Mesendoderm (in vitro differentiated cells): Measurements from ENCODE around the gene CST11.

Experiments
- DNase-seq: peaks from one replicate; pipeline ENCODE4 v3.0.0; 2013
- H2AK5ac ChIP-seq: 2 replicates; pipeline ENCODE4 v1.6.1; 2013; ENCODE audit warnings: low read length, inconsistent platforms
- H2BK120ac ChIP-seq: 2 replicates; pipeline ENCODE4 v1.6.1; 2013; ENCODE audit warnings: low read depth, mild to moderate bottlenecking, low read length, moderate library complexity, mixed read lengths
- H2BK15ac ChIP-seq: replicated peaks from 2 replicates; pipeline ENCODE4 v1.6.1; 2013; ENCODE audit warnings: low read depth, mild to moderate bottlenecking, moderate library complexity
- H2BK5ac ChIP-seq: 2 replicates; pipeline ENCODE4 v1.6.1; 2013; ENCODE audit warnings: low read length, inconsistent platforms
- H3K18ac ChIP-seq: 2 replicates; pipeline ENCODE4 v1.6.1; 2013; ENCODE audit warnings: mild to moderate bottlenecking, low read length, mixed read lengths
- H3K23ac ChIP-seq: one replicate; pipeline ENCODE4 v1.6.1; 2013; ENCODE audit warnings: low read length
- H3K27ac ChIP-seq: 2 replicates; pipeline ENCODE4 v1.5.1; 2013; ENCODE audit warnings: low read depth, mild to moderate bottlenecking, inconsistent platforms, low read length, moderate library complexity
- H3K27me3 ChIP-seq: 2 replicates; pipeline ENCODE4 v1.6.1; 2013; ENCODE audit warnings: low read length, control low read depth, mild to moderate bottlenecking, inconsistent platforms; ENCODE audit not compliant: insufficient read depth, poor library complexity
- H3K36me3 ChIP-seq: 2 replicates; pipeline ENCODE4 v1.6.1; 2013; ENCODE audit warnings: low read length, inconsistent platforms; ENCODE audit not compliant: control insufficient read depth, insufficient read depth
- H3K4ac ChIP-seq: one replicate; pipeline ENCODE4 v1.6.1; 2013; ENCODE audit warnings: low read depth, mild to moderate bottlenecking, low read length, moderate library complexity
- H3K4me1 ChIP-seq: 2 replicates; pipeline ENCODE4 v1.6.1; 2013; ENCODE audit warnings: low read depth, low read length, inconsistent platforms; ENCODE audit not compliant: control insufficient read depth
- H3K4me2 ChIP-seq: 2 replicates; pipeline ENCODE4 v1.6.1; 2013; ENCODE audit warnings: low read length
- H3K4me3 ChIP-seq: 2 replicates; pipeline ENCODE4 v1.5.1; 2013; ENCODE audit warnings: mild to moderate bottlenecking, low read length
- H3K56ac ChIP-seq: one replicate; pipeline ENCODE4 v1.6.1; 2013; ENCODE audit warnings: low read length
- H3K79me1 ChIP-seq: 2 replicates; pipeline ENCODE4 v1.6.1; 2013; ENCODE audit warnings: low read length, inconsistent platforms
- H3K79me2 ChIP-seq: 2 replicates; pipeline ENCODE4 v1.6.1; 2013; ENCODE audit warnings: mild to moderate bottlenecking, low read length; ENCODE audit not compliant: control insufficient read depth, insufficient read depth
- H3K9ac ChIP-seq: 2 replicates; pipeline ENCODE4 v1.6.1; 2013; ENCODE audit warnings: low read length, inconsistent platforms
- H4K5ac ChIP-seq: one replicate; pipeline ENCODE4 v1.6.1; 2013; ENCODE audit warnings: low read length
- H4K8ac ChIP-seq: one replicate; pipeline ENCODE4 v1.6.1; 2013; ENCODE audit warnings: low read depth, mild to moderate bottlenecking, control low read depth, low read length, moderate library complexity
- WGBS: extraction: QIAGEN DNeasy Blood & Tissue Kit; methylation state at CpG from one replicate; pipeline ENCODE4 v1.1.7; 2013; ENCODE audit warnings: low lambda C conversion rate, missing lambda C conversion rate; ENCODE audit not compliant: insufficient coverage; ENCODE audit errors: extremely low coverage; 5-methylcytosine and 5-hydroxymethylcytosine counted together

The CST11 gene

DNA sequence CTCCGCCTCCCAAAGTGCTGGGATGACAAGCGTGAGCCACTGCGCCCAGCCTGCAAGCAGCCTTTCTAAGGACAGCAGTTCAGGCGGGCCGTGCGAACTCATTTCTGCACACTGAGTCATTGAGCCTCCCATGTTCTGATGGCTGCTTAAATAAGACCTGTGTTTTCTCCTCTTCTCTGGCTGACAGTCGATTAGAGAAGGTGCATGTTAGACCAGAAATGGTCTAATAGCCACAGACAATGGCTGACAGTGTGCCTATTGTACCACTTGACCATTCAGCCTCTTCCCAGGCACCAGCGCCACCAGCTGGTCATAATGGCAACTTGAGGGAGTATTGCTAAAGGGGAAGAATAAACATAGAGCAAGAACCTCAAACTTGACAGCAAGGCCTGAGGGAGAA lies 6.2 kb downstream of the CST11 start:
- Histone ChIP-seq H3K18ac (no peak overlapping the region), H4K8ac (no peak overlapping the region), H2AK5ac (no peak overlapping the region), H3K56ac (no peak overlapping the region), H3K36me3 (no peaks in the 10 kb centered on the region), H2BK120ac (no peak overlapping the region), H2BK5ac (no peak overlapping the region), H4K5ac (no peak overlapping the region), H3K4me2 (no peak overlapping the region), H3K79me2 (no peaks in the 10 kb centered on the region), H3K9ac (no peak overlapping the region), H3K27me3 (no peaks in the 10 kb centered on the region), H3K79me1 (no peaks in the 10 kb centered on the region), H2BK15ac (no peak overlapping the region), H3K4ac (no peak overlapping the region), H3K23ac (no peak overlapping the region), H3K4me3 (no peak overlapping the region), H3K27ac (no peak overlapping the region), H3K4me1 (no peaks in the 10 kb centered on the region)
- WGBS = no CpG with 5 or more reads among the region's 8 CpGs
- peak; percentile 73 for DNase-seq

DNA sequence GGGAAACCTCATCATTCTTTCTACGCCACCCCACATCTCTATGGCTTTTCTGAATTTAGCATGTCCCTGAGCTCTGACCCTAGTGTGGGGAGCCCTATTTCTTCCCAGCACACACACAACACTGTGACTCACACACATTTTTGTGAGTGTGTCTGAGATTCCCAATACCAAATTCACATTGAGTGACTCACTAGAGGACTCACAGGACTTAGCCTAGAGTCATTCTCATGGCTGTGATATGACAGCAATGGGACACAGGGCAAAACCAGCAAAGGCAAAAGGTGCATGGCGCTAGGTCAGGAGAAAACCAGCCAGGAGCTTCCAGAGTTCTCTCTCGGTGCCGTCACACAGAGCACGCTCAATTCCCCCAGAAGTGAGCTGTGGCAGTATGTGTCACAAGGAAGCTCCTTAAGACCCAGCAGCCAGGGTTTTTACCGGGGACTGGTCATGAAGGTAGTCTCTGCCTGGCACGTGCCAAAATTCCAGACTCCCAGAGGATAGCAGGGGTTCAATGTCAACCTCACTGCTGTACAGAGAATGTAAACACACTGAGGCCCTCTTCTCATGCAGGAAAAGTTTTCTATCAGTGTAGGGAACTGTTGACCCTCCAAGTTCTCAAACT lies 7.0 kb downstream of the CST11 start:
- Histone ChIP-seq H3K4me3 (no peak overlapping the region), H2BK120ac (no peak overlapping the region), H2AK5ac (no peak overlapping the region), H3K27ac (no peak overlapping the region), H2BK5ac (no peak overlapping the region), H3K36me3 (no peaks in the 10 kb centered on the region), H3K56ac (no peak overlapping the region), H3K79me2 (no peaks in the 10 kb centered on the region), H4K8ac (no peak overlapping the region), H3K4me1 (no peaks in the 10 kb centered on the region), H3K4me2 (no peak overlapping the region), H3K23ac (no peak overlapping the region), H3K27me3 (no peaks in the 10 kb centered on the region), H3K9ac (no peak overlapping the region), H3K79me1 (no peaks in the 10 kb centered on the region), H2BK15ac (no peak overlapping the region), H3K18ac (no peak overlapping the region), H4K5ac (no peak overlapping the region), H3K4ac (no peak overlapping the region)
- no CpG with 5 or more reads among the region's 7 CpGs for WGBS
- DNase-seq = peak; percentile 47

DNA sequence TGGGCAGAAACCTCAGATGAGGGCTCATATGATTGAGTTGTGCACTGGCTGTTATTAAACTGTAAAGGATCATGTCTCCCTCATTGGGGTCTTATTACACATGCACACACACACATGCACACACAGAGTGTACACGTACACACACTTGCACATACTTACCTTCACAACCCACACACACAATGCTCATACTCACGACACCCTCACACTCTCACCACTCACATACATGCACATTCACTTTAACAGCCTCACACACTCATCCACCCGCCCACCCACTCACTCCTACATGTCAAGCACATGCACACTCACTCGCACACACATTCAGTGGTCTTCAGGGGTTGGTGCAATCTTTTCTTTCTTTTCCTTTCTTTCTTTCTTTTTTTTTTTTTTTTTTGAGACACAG lies 7.8 kb downstream of the CST11 start:
- Histone ChIP-seq H3K9ac (no peak overlapping the region), H4K8ac (no peak overlapping the region), H3K23ac (no peak overlapping the region), H3K27ac (no peak overlapping the region), H3K79me2 (no peaks in the 10 kb centered on the region), H3K4me1 (no peaks in the 10 kb centered on the region), H2AK5ac (no peak overlapping the region), H3K4me3 (no peak overlapping the region), H3K18ac (no peak overlapping the region), H3K36me3 (no peaks in the 10 kb centered on the region), H4K5ac (no peak overlapping the region), H3K27me3 (no peaks in the 10 kb centered on the region), H3K4ac (no peak overlapping the region), H2BK120ac (no peak overlapping the region), H3K56ac (no peak overlapping the region), H2BK15ac (no peak overlapping the region), H3K4me2 (no peak overlapping the region), H3K79me1 (no peaks in the 10 kb centered on the region), H2BK5ac (no peak overlapping the region)
- WGBS = 100% methylated on average over 1 of the region's 4 CpGs
- no peak for DNase-seq

DNA sequence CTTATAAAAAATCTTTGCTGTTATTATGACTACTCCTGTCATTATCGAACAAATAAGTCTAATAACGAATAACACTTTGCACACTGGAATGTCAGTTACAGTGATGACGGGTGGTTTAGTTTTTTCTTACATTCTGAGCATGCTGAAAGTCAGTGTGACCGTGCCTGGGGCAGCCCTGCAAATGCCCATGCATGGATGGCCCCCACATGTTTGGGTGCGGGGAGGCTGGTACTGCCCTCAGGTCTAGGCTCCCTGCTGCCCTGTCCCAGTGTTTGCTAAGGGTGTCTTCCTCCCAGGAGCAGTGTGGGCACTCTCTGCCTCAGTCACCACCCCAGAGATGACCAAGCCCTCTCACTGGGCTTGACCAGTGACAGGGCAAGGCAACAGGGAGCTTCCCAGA lies 10.2 kb downstream of the CST11 start:
- WGBS = no CpG with 5 or more reads among the region's 5 CpGs
- no peak overlapping the region for H3K18ac ChIP-seq
- no peak for DNase-seq

DNA sequence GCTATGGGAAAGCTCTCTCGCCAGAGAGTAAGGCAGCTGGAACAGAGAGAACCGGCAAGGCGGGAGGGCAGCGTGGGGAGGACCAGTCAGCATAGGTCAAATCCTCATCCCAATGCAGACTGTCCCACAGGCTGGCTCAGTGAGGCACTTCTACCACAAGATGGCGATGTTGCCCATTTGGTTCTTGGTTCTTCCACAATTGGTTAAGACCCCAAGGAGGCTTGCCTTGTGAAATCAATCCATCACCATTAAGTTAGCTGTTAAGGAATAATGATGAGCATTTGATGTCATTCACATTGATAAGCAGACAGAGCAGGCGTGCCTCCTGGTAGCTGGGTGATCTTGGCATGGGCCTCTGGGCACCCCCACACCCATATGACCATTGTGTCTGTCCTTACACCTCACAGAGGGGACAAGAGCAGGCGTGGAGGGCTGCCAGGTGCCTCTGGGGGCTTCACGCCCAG lies 10.8 kb downstream of the CST11 start:
- WGBS = no CpG with 5 or more reads among the region's 8 CpGs
- Histone ChIP-seq H3K79me1 (no peaks in the 10 kb centered on the region), H3K4me3 (no peak overlapping the region), H3K4me1 (no peaks in the 10 kb centered on the region), H3K18ac (no peak overlapping the region), H3K56ac (no peak overlapping the region), H3K27ac (no peak overlapping the region), H3K4me2 (no peak overlapping the region), H2BK120ac (no peak overlapping the region), H3K4ac (no peak overlapping the region), H4K8ac (no peak overlapping the region), H2BK15ac (no peak overlapping the region), H3K79me2 (no peaks in the 10 kb centered on the region), H3K23ac (no peak overlapping the region), H2AK5ac (no peak overlapping the region), H3K27me3 (no peaks in the 10 kb centered on the region), H4K5ac (no peak overlapping the region), H3K36me3 (no peaks in the 10 kb centered on the region), H3K9ac (no peak overlapping the region), H2BK5ac (no peak overlapping the region)
- DNase-seq = peak; percentile 94

More for the DNA sequence above, 10.2 kb downstream of the CST11 start:
- H2BK5ac ChIP-seq = no peak overlapping the region
- no peak overlapping the region for H4K5ac ChIP-seq
- no peak overlapping the region for H2BK15ac ChIP-seq
- no peak overlapping the region for H3K56ac ChIP-seq
- H3K4ac ChIP-seq = no peak overlapping the region
- no peaks in the 10 kb centered on the region for H3K4me1 ChIP-seq
- no peaks in the 10 kb centered on the region for H3K79me2 ChIP-seq
- H3K4me3 ChIP-seq = no peak overlapping the region
- H2BK120ac ChIP-seq = no peak overlapping the region
- H3K27me3 ChIP-seq = no peaks in the 10 kb centered on the region
- no peaks in the 10 kb centered on the region for H3K36me3 ChIP-seq
- no peak overlapping the region for H2AK5ac ChIP-seq
- no peak overlapping the region for H3K27ac ChIP-seq
- no peak overlapping the region for H3K9ac ChIP-seq
- H3K4me2 ChIP-seq = no peak overlapping the region
- no peaks in the 10 kb centered on the region for H3K79me1 ChIP-seq
- no peak overlapping the region for H3K23ac ChIP-seq
- H4K8ac ChIP-seq = no peak overlapping the region

DNA sequence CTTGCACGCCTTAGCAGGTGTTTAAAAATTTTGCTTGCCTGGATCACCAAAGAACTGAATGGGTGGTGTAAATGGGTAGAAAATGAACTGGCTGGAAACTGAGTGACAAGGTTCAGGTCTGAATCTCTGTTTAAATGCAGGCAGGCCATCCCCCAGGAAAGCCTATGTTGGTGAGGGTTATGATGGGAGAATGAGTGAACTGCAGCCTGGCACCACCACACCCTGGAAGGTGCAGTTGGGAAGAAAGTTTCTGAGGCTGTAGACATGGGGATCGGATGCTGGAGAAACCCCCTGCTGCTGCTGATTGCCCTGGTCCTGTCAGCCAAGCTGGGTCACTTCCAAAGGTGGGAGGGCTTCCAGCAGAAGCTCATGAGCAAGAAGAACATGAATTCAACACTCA lies 12.7 kb downstream of the CST11 start:
- no peak overlapping the region for H2AK5ac ChIP-seq
- H3K18ac ChIP-seq = no peak overlapping the region
- no peaks in the 10 kb centered on the region for H3K79me1 ChIP-seq
- no peak overlapping the region for H2BK120ac ChIP-seq
- H3K36me3 ChIP-seq = no peaks in the 10 kb centered on the region
- no peak overlapping the region for H3K4ac ChIP-seq
- no peak overlapping the region for H3K27ac ChIP-seq
- no peaks in the 10 kb centered on the region for H3K4me1 ChIP-seq
- no peak overlapping the region for H3K23ac ChIP-seq
- no CpG with 5 or more reads among the region's 2 CpGs for WGBS
- H3K9ac ChIP-seq = no peak overlapping the region
- H4K8ac ChIP-seq = no peak overlapping the region
- H3K4me3 ChIP-seq = no peak overlapping the region
- H2BK5ac ChIP-seq = no peak overlapping the region
- no peaks in the 10 kb centered on the region for H3K27me3 ChIP-seq
- no peaks in the 10 kb centered on the region for H3K79me2 ChIP-seq
- H2BK15ac ChIP-seq = no peak overlapping the region
- DNase-seq = no peak
- no peak overlapping the region for H3K56ac ChIP-seq
- no peak overlapping the region for H3K4me2 ChIP-seq
- no peak overlapping the region for H4K5ac ChIP-seq
